GM19328 (cell line): ENCODE data around the gene DRAM1.

Source experiments
- ATAC-seq: cut with Tn5 transposase; IDR thresholded peaks from one replicate; pipeline ENCODE4 v1.9.1; 2021; ENCODE audit warnings: mild to moderate bottlenecking, moderate library complexity; ENCODE audit not compliant: unreplicated experiment

The DRAM1 gene

GRCh38 chr12:101939306-101939705, 61.9 kb downstream of the DRAM1 start:
- ATAC-seq, result no peak

- ATAC-seq, result no peak
These were observed 62.5 kb downstream of the DRAM1 start for GRCh38 chr12:101939856-101940265.

- no peak for ATAC-seq
These were observed 63.1 kb downstream of the DRAM1 start for GRCh38 chr12:101940400-101940950.

- ATAC-seq, result peak; percentile 77
These were observed 64.2 kb downstream of the DRAM1 start for GRCh38 chr12:101941306-101942249.

- no peak for ATAC-seq
These were observed 64.8 kb downstream of the DRAM1 start for GRCh38 chr12:101942250-101942605.

- ATAC-seq, result no peak
These were observed 68.2 kb downstream of the DRAM1 start for GRCh38 chr12:101945369-101946232.

GRCh38 chr12:101946233-101946611, 68.8 kb downstream of the DRAM1 start:
- no peak for ATAC-seq

GRCh38 chr12:101947316-101947715, 69.9 kb downstream of the DRAM1 start:
- ATAC-seq, result no peak

GRCh38 chr12:101948365-101948764, 71.0 kb downstream of the DRAM1 start:
- ATAC-seq, result no peak

- ATAC-seq, result no peak
These were observed 73.8 kb downstream of the DRAM1 start for GRCh38 chr12:101951002-101951670.

- no peak for ATAC-seq
These were observed 76.7 kb downstream of the DRAM1 start for GRCh38 chr12:101954113-101954512.

GRCh38 chr12:101954676-101955075, 77.3 kb downstream of the DRAM1 start:
- no peak for ATAC-seq

- no peak for ATAC-seq
These were observed 80.0 kb downstream of the DRAM1 start for GRCh38 chr12:101957252-101957959.

- no peak for ATAC-seq
These were observed 82.2 kb downstream of the DRAM1 start for GRCh38 chr12:101959607-101960006.

GRCh38 chr12:101962486-101962885, 85.1 kb downstream of the DRAM1 start:
- no peak for ATAC-seq

GRCh38 chr12:101963697-101964096, 86.3 kb downstream of the DRAM1 start:
- ATAC-seq, result no peak

GRCh38 chr12:101966496-101966895, 89.1 kb downstream of the DRAM1 start:
- ATAC-seq, result no peak

GRCh38 chr12:101967506-101967905, 90.1 kb downstream of the DRAM1 start:
- ATAC-seq, result no peak

GRCh38 chr12:101968770-101969169, 91.4 kb downstream of the DRAM1 start:
- no peak for ATAC-seq
